Left colon (tissue), 2 donors: Measurements from ENCODE around the gene MEF2D. TPM values are rescaled to one million over a fixed set of nuclear protein-coding genes. Genes with fewer than 3 reads are reported as not detected.
A peak's percentile ranks its signal among the peaks of the same experiment; 100 is the strongest.

Experiments
- ATAC-seq: fragments of 200-7000 bp; cut with Tn5 transposase; one replicate; pipeline ENCODE4 v1.9.1; 2020; ENCODE audit warnings: mild to moderate bottlenecking, moderate library complexity
- DNase-seq, 2 donors: peaks; one replicate each; pipeline ENCODE4 v3.0.0-alpha.2; 2020
- intact Hi-C, 2 donors: fragments of 100-400 bp; cut with DNase I in 1 of 2; cut with micrococcal nuclease in 1 of 2; formaldehyde crosslinking; loops; one replicate each; pipeline versions ENCODE4 v1.11.2 to v1.14.0; 2022; cut with DNase I, micrococcal nuclease
- total RNA-seq, 2 donors: library from RNA; stranded (reverse); fragmentation: NEBNext Ultra II Directional; extraction: Animal tissue kit (Norgen Biotek cat#: 25700); gene quantifications; one replicate each; pipeline ENCODE4 v1.2.1, GENCODE V29; 2021
- donor health status: DM: no; HTN: no; CAD: no.
- donor health status: DM: yes; HTN: yes; CAD: no.

The MEF2D gene
- total RNA-seq, 2 donors from 2014 or later: 45.9 to 66.4 TPM

DNA sequence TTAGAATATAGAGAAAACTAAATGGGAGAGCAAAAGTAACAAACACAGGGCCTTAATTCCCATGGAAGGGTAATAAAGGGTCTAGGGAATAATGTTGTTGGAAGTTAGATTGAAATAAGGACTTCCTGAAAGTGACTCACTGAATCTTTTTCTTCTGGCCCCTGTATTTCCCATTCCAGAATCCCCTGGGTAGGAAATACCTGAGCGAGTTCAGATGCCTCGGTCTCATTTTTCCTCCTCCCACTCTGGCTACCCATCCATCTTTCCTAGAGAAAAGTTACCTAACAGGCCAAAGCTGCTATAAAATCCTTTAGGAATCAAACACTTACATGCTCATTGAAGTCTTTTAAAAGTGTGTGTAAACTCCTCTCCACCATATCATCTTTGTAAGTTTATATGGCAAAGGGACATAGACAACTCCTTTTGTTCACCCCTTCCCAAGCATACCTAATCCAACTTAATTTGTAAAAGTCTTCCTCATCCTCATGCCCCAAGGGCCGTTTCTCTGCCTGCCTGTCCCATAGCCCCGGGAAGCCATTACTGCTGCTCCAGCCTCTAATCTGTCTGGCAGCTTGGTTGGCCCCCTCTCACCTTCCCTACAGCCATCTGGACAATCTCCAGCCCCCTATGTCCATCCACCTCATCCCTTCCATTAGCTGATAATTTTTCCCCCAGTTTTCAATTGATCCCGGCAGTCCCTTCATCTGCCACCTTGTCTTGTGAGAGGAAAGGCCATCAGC lies 3.3 kb upstream of the MEF2D start:
- ATAC-seq (no peak), DNase-seq (peak in 1 of 2 donors; percentile 27)
- intact Hi-C loops: no loop called here

DNA sequence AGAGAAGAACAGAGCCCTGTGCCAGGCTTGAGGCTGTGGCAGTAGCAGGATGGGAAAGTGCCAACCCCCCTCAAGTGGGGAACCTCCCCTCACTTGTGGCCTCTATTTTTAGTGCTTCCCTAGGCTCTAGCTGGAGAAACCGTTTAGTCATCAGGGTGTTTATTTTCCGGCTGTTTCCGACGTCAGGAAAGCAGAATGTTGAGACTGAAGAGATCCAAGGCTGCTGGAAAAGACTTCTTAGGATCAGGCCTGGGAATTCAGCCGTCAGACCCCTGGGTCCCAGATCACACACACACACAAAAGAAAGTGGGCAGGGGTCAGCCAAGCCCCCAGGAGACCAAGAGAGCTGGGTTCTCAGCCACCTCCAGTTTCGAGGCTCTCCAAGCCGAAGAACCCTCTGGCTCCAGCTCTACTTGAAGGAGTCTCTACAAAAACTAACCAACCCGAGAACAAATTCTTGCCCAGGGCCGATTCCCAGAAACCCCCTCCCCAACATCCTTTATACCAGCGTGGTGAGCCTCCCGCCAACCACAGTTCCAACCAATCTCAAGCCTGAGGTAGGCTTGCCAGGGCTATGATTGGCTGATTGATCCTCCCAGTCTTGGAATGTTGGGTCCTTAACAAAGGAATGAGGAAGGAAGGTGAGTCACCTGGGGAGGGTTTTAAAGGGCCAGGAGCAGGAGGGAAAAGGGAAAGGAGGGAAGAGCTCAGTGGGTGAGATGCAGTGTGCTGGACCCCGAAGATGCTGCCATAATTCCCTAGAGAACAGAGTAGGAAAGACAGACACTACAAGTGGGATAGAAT lies 2.5 kb upstream of the MEF2D start:
- intact Hi-C loops: no loop called here
- ATAC-seq (peak; percentile 32), DNase-seq (peak; percentile 64 to 86)

DNA sequence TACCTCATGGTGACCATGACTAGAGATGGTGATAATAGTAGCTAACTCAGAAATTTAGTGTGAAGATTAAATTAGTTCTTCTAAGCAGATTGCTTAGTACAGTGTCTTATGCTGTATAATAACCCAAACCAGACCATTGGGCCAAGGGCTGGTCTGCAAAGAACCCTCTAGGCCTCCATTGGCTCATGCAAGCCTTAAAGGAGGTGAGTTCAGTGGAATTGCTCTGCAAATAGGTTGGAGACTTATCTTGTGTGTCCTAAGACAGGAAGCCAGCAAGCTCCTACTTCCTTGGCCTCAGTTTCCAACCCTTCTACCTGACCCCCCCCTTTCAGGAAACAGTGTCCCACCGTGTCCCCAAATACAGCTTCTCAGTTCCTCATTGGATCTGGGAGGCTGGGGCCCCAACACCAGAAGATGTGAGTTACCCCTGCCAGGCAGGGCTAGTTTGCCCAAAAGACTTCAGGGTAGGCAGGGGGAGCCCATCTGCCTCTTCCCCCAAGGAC lies 1.9 kb upstream of the MEF2D start:
- intact Hi-C loops: no loop called here

DNA sequence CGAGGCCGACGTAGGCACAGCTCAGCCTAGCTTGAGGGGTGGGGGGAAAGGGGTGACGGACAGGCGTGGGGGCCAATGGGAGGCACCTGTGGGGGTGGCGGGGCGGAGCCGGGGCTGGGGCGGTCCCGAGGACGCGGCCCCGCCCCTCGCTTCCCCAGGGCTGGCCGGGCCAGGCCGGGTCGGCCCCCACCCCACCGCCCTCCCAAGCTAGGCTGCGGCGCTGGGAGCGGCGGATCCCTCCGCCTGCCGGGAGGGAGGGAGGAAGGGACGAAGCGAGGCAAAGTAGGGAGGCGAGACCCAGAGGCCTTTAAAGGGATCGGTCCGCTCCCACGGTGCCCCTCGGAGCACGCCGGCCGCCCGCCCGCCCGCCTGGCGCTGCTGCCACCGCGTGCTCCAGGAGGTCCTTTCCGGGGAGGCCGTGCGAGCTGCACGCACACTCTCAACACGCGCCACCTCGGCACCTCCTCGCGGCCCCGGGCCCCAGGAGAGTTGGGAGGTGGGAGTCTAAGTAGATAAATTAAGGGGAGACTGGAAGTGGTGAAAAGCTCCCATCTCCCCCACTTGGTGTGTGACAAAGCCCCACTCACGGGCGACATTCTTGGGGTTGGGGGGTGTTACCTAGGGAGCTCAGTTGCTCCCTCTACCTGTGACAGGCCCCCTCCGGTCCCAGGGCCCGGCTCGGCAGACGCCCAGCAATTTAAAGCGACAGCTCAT lies 375 bp upstream of the MEF2D start:
- DNase-seq (peak; percentile 94 to 95), ATAC-seq (peak; percentile 72)
- intact Hi-C loops: no loop called here

More for the DNA sequence above, 1.9 kb upstream of the MEF2D start:
- no peak for ATAC-seq
- no peak for DNase-seq

DNA sequence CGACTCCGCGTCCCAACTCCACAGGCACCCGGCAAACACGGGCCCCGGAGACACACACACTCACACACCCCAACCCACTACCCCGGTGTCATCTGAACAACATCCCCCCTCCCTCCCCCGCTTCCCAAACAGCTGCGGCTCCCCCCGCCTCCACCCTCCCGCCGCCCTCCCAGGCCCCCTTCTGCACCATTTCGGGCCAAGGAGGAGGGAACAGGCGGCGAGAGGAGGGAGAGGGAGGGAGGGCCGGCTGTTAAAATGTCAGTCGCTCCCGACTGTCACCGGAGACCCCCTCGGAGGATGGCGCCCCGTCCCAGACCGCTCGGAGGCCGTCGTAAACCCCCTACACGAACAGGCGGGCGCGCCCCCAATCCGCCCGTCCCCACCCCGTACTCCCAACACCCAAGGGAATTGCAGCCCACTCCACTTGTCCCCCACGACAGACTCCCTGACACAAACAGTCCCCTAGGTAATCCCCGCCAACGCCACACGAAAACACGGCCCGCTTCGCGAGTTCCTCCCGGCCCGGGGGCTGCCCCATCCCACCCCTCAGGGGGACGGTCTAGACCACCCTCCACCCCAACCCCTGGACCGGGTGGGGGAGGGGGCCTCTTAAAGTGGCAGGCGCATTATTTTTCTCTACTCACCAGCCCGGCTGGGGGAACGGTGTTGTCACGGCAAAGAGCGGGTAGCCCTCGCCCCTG lies 583 bp downstream of the MEF2D start:
- intact Hi-C loops: no loop called here
- DNase-seq (peak; percentile 63 to 73), ATAC-seq (no peak)

DNA sequence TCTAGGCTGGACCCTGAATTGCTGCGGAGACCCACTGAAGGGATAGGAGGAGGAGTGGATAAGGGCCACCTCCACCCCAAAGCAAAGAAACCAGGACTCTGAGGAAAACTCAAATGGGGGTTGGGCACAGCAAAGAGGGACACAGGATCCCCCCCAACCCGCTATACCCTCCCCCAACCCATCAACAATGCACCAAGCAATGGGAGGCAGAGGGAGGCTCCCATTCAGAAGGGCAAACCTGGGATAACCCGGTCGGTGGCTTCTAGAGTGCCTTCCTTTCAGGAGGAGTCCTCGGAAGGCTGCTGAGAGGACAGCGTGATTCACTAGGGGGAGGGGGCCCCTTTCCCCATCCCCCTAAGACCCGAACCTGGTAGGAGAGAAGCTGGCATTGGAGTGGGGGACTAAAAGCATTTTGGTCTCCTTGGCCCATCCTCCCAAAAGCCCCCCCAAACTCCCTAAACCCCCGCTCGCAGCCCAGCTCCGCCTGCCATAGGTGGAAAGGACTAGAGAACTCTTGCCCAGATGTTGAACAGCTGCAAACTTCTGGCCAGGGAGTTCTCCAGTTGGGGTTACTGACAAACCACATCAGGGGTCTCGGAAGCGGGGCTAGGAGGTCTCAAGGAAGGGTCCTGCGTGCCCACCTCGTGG lies 1.3 kb downstream of the MEF2D start:
- ATAC-seq (no peak), DNase-seq (peak in 1 of 2 donors; percentile 38)
- intact Hi-C loops: no loop called here

DNA sequence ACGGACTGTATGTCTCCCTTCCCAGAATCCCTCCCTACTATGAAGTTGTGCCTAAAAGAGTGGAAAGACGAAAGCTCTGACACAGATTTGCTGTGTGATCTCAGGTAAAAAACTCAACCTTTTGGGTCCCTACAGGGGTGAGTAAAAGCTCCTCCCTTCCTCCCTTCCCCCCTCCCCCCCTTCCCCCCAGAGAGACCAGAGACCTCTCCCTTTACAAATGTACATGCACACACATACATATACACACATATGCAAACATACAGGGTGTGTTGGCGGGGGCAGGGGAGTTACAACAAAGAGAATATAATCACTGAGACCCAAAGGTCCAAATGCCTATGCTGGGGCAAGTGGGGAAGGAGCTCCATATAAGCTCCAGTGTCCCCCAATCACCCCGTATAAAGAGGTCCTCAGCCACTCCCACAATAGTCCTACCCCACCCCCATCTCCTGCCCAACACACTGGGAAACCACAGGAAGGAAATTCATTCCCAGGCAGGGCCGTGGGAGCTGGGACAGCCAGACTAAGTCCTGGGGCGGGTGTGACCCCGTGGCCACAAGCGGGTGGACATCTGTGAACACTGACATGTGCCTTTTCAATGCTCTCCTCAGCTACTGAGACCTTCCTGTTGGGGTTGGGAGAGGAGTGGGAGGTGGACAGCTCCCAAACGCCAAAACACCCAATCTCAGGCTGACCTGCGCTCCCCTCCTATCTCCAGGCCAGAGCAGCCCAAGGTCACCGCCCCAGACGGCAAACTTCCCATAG lies 2.0 kb downstream of the MEF2D start:
- DNase-seq (peak; percentile 57 to 68), ATAC-seq (no peak)
- intact Hi-C loops: no loop called here

DNA sequence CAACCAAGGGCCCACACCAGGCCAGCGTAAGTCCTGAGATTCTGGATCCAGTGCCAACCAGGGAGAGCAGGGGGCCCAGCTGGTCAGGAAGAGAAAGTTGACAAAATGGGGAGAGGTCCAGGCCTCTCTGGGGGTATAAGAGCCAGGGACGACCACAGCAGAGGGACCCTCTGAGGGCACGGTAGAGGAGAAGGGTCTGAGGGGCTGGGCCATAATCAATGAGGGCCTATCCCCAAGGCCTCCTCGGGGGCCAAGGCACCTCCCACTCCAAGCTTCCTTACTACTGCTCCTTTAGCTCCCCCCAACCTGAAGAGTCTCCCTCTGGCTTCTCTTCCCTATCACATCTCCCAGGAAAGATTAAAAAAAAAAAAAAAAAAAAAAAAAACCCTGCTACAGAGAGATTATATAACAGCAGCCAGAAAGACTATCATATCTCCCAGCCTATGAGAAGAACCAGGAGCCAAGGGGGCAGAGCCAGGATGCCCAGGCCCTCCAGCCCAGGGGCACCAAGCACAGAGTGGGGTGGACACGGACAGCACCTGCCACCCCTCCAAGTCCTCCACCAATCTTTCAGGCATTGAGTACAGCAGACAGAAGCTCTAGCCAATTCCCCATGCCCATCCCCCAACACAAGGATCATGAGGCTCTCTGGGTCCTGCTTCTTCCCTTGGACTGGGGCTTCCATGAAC lies 2.7 kb downstream of the MEF2D start:
- ATAC-seq (no peak), DNase-seq (peak in 1 of 2 donors; percentile 40)
- intact Hi-C loops: no loop called here

DNA sequence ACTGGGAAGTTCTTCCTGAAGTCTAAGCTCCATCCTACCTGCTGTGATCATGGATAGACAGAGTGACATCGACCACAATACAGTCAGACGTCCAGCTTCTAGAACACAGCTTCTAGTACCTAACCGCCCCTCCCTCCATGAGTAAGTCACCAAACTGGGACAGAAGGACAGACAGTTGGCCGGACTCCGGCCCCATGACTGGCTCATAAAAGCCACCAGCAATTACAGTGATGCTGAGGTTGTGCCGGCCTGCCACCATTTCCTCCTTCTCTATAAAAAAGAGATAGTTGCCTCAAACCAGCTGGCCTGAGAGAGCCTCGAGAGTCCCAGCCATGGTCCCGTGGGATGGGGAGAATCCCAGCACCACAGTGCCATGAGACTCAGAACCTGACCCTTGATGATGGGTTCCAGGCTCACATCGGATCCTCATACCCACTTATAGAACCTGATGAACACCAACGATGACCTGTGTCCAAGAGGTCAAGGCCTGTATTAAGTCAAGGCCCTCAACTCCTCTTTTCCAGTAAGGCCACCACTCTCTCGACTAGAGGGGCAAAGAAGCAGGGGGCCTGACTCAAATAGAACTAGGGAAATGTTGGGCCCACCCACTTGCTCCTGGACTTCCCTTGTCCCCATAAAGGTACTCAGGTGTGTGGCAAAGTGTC lies 3.4 kb downstream of the MEF2D start:
- intact Hi-C loops: no loop called here
- ATAC-seq: peak; percentile 20
- DNase-seq: peak; percentile 61 to 80

DNA sequence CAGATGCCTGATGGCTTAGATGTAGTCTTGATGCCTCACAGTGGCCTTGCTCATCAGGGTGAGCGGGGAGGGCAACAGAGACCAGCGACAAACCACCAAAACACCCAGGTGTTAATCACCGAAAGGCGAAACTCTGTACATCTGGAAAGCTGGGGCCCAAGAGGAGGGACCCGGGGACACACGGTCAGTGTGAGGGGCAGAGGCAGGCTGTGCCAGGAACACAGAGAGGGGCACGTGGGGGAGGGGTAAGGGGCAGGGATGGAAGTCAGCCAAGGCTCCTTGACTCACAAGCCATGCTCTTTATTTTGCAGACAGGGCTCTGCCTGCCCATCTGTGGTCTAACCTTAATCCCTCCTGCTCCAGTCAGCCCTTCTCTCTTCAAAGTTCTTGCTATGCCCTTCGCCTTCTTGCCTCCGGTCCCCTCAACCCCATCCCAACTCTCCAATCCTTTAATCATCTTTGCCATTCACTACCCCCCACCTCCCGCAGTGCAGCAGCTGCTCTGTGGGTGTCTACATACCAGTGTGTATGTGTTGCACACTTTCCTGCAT lies 4.3 kb downstream of the MEF2D start:
- no peak for ATAC-seq
- intact Hi-C loops: no loop called here

DNA sequence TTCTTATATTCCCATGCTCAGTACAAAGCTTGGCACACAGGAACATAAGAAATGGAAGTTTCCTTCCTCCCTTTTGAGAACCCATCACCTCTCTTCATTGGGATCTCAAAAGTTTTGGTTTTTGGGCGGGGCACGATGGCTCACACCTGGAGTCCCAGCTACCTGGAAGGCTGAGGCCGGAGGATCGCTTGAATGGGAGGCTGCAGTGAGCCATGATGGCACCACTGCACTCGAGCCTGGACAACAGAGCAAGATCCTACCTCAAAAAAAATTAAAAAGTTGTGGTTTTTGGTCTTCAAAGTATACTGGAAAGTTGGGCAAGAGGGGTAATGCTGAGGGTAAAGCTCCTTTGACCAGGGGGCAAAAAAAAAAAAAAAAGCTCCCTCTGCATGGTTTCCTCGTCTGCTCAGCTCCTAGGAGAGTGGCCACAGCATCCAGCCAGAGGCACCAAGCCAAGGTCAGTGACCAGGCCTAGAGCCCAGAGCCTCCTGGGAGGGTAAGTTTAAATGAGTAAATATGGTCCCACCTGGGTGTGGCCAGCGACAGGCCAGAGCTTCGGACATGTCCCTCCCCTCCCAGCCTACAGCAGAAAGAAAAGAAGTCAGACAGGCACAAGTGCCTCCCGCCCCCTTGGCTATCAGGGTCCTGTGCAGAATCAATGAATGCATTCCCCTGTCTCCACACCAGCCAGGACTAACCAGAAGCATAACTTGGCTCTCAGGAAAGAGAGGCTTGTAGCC lies 5.0 kb downstream of the MEF2D start:
- DNase-seq (no peak), ATAC-seq (no peak)
- intact Hi-C loops: no loop called here

More for the DNA sequence above, 4.3 kb downstream of the MEF2D start:
- peak; percentile 55 to 60 for DNase-seq

DNA sequence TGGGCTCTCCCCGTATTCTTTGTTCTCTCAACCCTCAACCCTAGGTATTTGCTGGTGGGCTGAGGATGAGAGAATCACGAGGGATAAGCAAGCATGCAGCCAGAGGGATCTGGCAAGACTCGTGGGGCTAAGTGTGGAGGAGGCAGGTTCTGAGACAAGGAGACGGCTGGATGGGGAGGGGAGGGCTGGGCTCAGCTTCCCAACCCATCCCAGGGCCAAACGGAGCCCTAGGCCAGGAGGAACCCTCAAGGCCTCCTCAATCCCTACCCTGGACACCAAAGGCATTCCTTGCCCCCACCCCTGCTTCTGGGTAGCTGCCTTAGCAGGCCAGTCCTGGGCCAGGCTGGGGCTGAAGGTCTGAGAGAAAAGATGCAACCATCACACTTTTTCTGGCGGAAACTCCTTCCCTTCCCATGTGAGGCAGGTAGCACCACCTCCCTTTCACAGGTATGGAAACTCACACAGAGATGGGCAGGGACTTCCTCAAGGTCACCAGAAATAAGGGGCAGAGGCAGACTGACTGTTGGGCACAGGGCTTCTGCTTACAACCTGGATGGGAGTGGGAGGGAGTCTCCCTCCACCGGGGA lies 6.2 kb downstream of the MEF2D start:
- DNase-seq (no peak), ATAC-seq (no peak)
- intact Hi-C loops: no loop called here

DNA sequence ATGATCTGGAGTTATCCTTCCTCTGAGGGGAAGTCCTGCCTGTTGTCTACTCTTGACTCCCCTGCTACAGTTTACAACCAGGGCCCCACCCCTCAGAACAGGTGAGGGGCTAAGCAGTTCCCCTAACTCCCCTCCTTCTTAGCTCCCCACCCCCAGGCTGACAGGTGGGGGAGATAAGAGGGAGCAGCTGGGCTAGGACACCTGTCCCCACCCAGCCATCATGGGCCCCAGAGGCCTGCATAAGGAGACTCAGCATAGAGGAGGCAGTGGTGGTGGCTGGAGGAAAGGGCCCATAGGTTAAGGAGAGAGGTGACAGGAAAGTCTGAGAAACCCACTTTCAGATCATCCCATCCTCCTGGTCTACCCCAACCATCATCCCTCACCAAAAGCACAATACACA lies 6.8 kb downstream of the MEF2D start:
- DNase-seq: no peak

DNA sequence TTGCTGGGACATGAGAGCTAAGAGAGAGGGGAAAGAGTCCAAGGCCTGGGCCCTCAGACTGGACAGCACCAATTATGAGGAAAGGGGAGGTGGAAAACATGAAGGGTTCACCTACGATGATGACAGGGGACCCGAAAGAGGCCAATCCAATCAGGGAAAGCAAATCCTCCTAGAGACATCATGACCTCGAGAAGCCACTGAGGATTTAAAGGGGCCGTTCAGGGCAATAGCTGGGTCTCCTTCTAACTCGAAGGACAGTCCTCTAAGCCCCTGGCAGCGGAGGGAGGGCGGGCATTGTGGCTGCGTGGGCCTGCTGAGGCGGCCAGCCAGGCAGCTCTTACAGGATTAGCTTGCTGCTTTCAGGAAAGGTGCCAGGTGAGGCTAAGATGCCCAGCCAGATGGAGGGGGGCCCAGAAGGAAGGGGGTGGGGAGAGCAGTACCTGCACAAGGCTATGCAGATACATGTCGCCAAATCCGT lies 7.4 kb downstream of the MEF2D start:
- DNase-seq (no peak), ATAC-seq (no peak)
- intact Hi-C loops: no loop called here

More for the DNA sequence above, 6.8 kb downstream of the MEF2D start:
- ATAC-seq: no peak
- intact Hi-C loops: no loop called here

DNA sequence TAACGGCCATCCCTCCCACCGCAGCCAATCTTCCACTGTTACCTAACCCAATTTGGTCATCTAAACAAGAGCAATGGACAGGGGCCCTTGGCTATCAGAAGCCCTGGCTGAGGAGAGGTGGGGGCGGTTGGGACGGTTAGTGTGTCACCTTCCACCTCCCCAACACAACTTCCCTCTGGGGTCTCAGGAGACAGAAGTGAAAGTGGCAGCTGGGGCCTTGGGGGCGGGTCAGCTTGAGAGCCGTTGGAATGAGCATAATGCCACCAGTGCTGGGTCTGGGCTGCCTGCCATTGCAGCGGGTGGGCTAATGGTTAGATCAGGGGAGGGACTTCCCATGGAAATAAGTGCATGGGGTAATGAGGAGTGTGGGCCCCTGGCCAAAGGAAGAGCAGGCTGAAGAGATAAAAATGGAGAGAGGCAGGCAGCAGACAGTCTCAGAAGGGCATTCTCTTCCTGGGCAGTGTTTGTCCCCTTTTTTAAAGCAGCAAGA lies 7.9 kb downstream of the MEF2D start:
- ATAC-seq: no peak
- peak in 1 of 2 donors; percentile 64 for DNase-seq
- intact Hi-C loops: no loop called here
